T-helper 17 cell (primary cell): Measurements from ENCODE around the gene RNF145. TPM values are rescaled to one million over a fixed set of nuclear protein-coding genes. Genes with fewer than 3 reads are reported as not detected.
A peak's percentile ranks its signal among the peaks of the same experiment; 100 is the strongest.

ENCODE experiments used
- ATAC-seq: fragments of 150-1000 bp; cut with Tn5 transposase; 2 replicates; pipeline ENCODE4 v1.10.0; 2021; ENCODE audit warnings: mild to moderate bottlenecking, moderate library complexity
- DNase-seq, 3 donors: peaks; one replicate each; pipeline versions ENCODE4 v3.0.0 to v3.0.0-alpha.2; 2020 to 2021
- H3K9me3 ChIP-seq: one replicate; pipeline ENCODE4 v1.7.0; 2013; ENCODE audit warnings: low read length, mild to moderate bottlenecking; ENCODE audit not compliant: control insufficient read depth, poor library complexity, severe bottlenecking
- H3K27ac Mint-ChIP-seq: one replicate; pipeline ENCODE4 v1.8.0; 2022; ENCODE audit warnings: mild to moderate bottlenecking, moderate library complexity, mixed read lengths
- H3K27me3 Mint-ChIP-seq: one replicate; pipeline ENCODE4 v1.8.0; 2022; ENCODE audit warnings: mixed read lengths
- H3K36me3 Mint-ChIP-seq: one replicate; pipeline ENCODE4 v1.8.0; 2022; ENCODE audit warnings: low read depth, mixed read lengths
- H3K4me1 Mint-ChIP-seq: one replicate; pipeline ENCODE4 v1.8.0; 2022; ENCODE audit warnings: mild to moderate bottlenecking, mixed read lengths
- H3K4me3 Mint-ChIP-seq: one replicate; pipeline ENCODE4 v1.8.0; 2022; ENCODE audit warnings: mild to moderate bottlenecking, moderate library complexity, mixed read lengths
- total RNA-seq, 4 donors: library from RNA in 2 of 4; stranded (reverse) in 2 of 4; gene quantifications; one replicate each; pipeline ENCODE4 v1.2.3 and lab custom pipeline; 2022 to 2026

RNF145 gene
- total RNA-seq, 2 donors from 2014 or later = 61.1 to 70.5 TPM

- Mint-ChIP-seq H3K4me1 (peaks cover 52% of the 10 kb centered on the region), H3K4me3 (peak overlapping the region; percentile 56), H3K27ac (peak overlapping the region; percentile 91), H3K27me3 (no peaks in the 10 kb centered on the region), H3K36me3 (peaks cover 14% of the 10 kb centered on the region)
- DNase-seq = no peak
- no peaks in the 10 kb centered on the region for H3K9me3 ChIP-seq
- ATAC-seq = no peak
Measured at GRCh38 chr5:159199225-159199624, 10.1 kb downstream of the RNF145 start.

GRCh38 chr5:159198063-159199036, 11.0 kb downstream of the RNF145 start:
- Mint-ChIP-seq H3K27ac (peak overlapping the region; percentile 49), H3K27me3 (no peaks in the 10 kb centered on the region), H3K36me3 (peaks cover 14% of the 10 kb centered on the region), H3K4me3 (no peak overlapping the region), H3K4me1 (peaks cover 49% of the 10 kb centered on the region)
- no peak for DNase-seq
- no peaks in the 10 kb centered on the region for H3K9me3 ChIP-seq
- peak; percentile 90 for ATAC-seq

- H3K9me3 ChIP-seq = no peaks in the 10 kb centered on the region
- DNase-seq (no peak), ATAC-seq (no peak)
- Mint-ChIP-seq H3K36me3 (peaks cover 16% of the 10 kb centered on the region), H3K4me3 (no peak overlapping the region), H3K27ac (peak overlapping the region; percentile 71), H3K4me1 (peaks cover 45% of the 10 kb centered on the region), H3K27me3 (no peaks in the 10 kb centered on the region)
Measured at GRCh38 chr5:159195775-159196174, 13.6 kb downstream of the RNF145 start.

GRCh38 chr5:159190170-159190569, 19.2 kb downstream of the RNF145 start:
- no peaks in the 10 kb centered on the region for H3K27me3 Mint-ChIP-seq
- peak overlapping the region; percentile 21 for H3K27ac Mint-ChIP-seq
- peaks cover 20% of the 10 kb centered on the region for H3K4me1 Mint-ChIP-seq
- no peaks in the 10 kb centered on the region for H3K9me3 ChIP-seq
- no peak overlapping the region for H3K4me3 Mint-ChIP-seq
- H3K36me3 Mint-ChIP-seq = peaks cover 7% of the 10 kb centered on the region
- DNase-seq (no peak), ATAC-seq (no peak)

GRCh38 chr5:159189310-159189709, 20.0 kb downstream of the RNF145 start:
- Mint-ChIP-seq H3K36me3 (peaks cover 7% of the 10 kb centered on the region), H3K27ac (no peak overlapping the region), H3K4me1 (peaks cover 21% of the 10 kb centered on the region), H3K27me3 (no peaks in the 10 kb centered on the region), H3K4me3 (no peak overlapping the region)
- ATAC-seq (no peak), DNase-seq (no peak)
- no peaks in the 10 kb centered on the region for H3K9me3 ChIP-seq

GRCh38 chr5:159187719-159188118, 21.6 kb downstream of the RNF145 start:
- Mint-ChIP-seq H3K4me1 (peaks cover 18% of the 10 kb centered on the region), H3K27me3 (no peaks in the 10 kb centered on the region), H3K36me3 (peaks cover 3% of the 10 kb centered on the region), H3K4me3 (no peak overlapping the region), H3K27ac (no peak overlapping the region)
- DNase-seq (no peak), ATAC-seq (no peak)
- no peaks in the 10 kb centered on the region for H3K9me3 ChIP-seq

- Mint-ChIP-seq H3K4me3 (no peak overlapping the region), H3K4me1 (peaks cover 24% of the 10 kb centered on the region), H3K36me3 (peaks cover 3% of the 10 kb centered on the region), H3K27me3 (no peaks in the 10 kb centered on the region), H3K27ac (peak overlapping the region; percentile 94)
- DNase-seq (no peak), ATAC-seq (no peak)
- no peaks in the 10 kb centered on the region for H3K9me3 ChIP-seq
Measured at GRCh38 chr5:159186319-159186718, 23.0 kb downstream of the RNF145 start.

GRCh38 chr5:159185773-159186172, 23.6 kb downstream of the RNF145 start:
- Mint-ChIP-seq H3K27me3 (no peaks in the 10 kb centered on the region), H3K4me1 (peaks cover 25% of the 10 kb centered on the region), H3K4me3 (no peak overlapping the region), H3K36me3 (peaks cover 3% of the 10 kb centered on the region), H3K27ac (peak overlapping the region; percentile 94)
- no peak for ATAC-seq
- no peaks in the 10 kb centered on the region for H3K9me3 ChIP-seq
- DNase-seq = no peak

GRCh38 chr5:159184858-159185381, 24.4 kb downstream of the RNF145 start:
- Mint-ChIP-seq H3K4me1 (peaks cover 29% of the 10 kb centered on the region), H3K4me3 (no peak overlapping the region), H3K36me3 (peaks cover 3% of the 10 kb centered on the region), H3K27me3 (no peaks in the 10 kb centered on the region), H3K27ac (peak overlapping the region; percentile 94)
- peak; percentile 53 for ATAC-seq
- H3K9me3 ChIP-seq = no peaks in the 10 kb centered on the region
- DNase-seq = no peak

GRCh38 chr5:159184236-159184635, 25.1 kb downstream of the RNF145 start:
- peak overlapping the region; percentile 94 for H3K27ac Mint-ChIP-seq
- H3K36me3 Mint-ChIP-seq = peaks cover 3% of the 10 kb centered on the region
- peaks cover 31% of the 10 kb centered on the region for H3K4me1 Mint-ChIP-seq

GRCh38 chr5:159183247-159183646, 26.1 kb downstream of the RNF145 start:
- Mint-ChIP-seq H3K4me1 (peaks cover 31% of the 10 kb centered on the region), H3K27me3 (no peaks in the 10 kb centered on the region), H3K27ac (no peak overlapping the region), H3K4me3 (no peak overlapping the region), H3K36me3 (peaks cover 3% of the 10 kb centered on the region)
- DNase-seq (no peak), ATAC-seq (no peak)
- no peaks in the 10 kb centered on the region for H3K9me3 ChIP-seq

More at GRCh38 chr5:159184236-159184635, 25.1 kb downstream of the RNF145 start:
- Mint-ChIP-seq H3K4me3 (no peak overlapping the region), H3K27me3 (no peaks in the 10 kb centered on the region)
- no peaks in the 10 kb centered on the region for H3K9me3 ChIP-seq
- no peak for ATAC-seq
- DNase-seq = no peak

- no peak overlapping the region for H3K4me3 Mint-ChIP-seq
- H3K36me3 Mint-ChIP-seq = peaks cover 3% of the 10 kb centered on the region
Measured at GRCh38 chr5:159182691-159183090, 26.7 kb downstream of the RNF145 start.

GRCh38 chr5:159181651-159182050, 27.7 kb downstream of the RNF145 start:
- ATAC-seq (no peak), DNase-seq (no peak)
- Mint-ChIP-seq H3K4me3 (peak overlapping the region; percentile 25), H3K36me3 (peaks cover 3% of the 10 kb centered on the region), H3K27me3 (no peaks in the 10 kb centered on the region), H3K27ac (peak overlapping the region; percentile 93), H3K4me1 (peaks cover 36% of the 10 kb centered on the region)
- no peaks in the 10 kb centered on the region for H3K9me3 ChIP-seq

More at GRCh38 chr5:159182691-159183090, 26.7 kb downstream of the RNF145 start:
- Mint-ChIP-seq H3K27me3 (no peaks in the 10 kb centered on the region), H3K27ac (peak overlapping the region; percentile 93), H3K4me1 (peaks cover 30% of the 10 kb centered on the region)
- no peak for ATAC-seq
- no peak for DNase-seq
- no peaks in the 10 kb centered on the region for H3K9me3 ChIP-seq
